Activated naive CD8-positive, alpha-beta T cell (primary cell): ENCODE results near the gene TET2.

Experiments used
- H3K27ac Mint-ChIP-seq: one replicate; pipeline ENCODE4 v1.8.0; 2021; ENCODE audit warnings: mixed read lengths
- H3K27me3 Mint-ChIP-seq: one replicate; pipeline ENCODE4 v1.8.0; 2021; ENCODE audit warnings: mixed read lengths
- H3K36me3 Mint-ChIP-seq: one replicate; pipeline ENCODE4 v1.8.0; 2021; ENCODE audit warnings: mixed read lengths
- H3K4me1 Mint-ChIP-seq: one replicate; pipeline ENCODE4 v1.8.0; 2021; ENCODE audit warnings: low read depth, mixed read lengths
- H3K4me3 Mint-ChIP-seq: one replicate; pipeline ENCODE4 v1.8.0; 2021; ENCODE audit warnings: mild to moderate bottlenecking, mixed read lengths
- H3K9me3 Mint-ChIP-seq: one replicate; pipeline ENCODE4 v1.8.0; 2021; ENCODE audit warnings: low read depth, mixed read lengths

Gene TET2

DNA sequence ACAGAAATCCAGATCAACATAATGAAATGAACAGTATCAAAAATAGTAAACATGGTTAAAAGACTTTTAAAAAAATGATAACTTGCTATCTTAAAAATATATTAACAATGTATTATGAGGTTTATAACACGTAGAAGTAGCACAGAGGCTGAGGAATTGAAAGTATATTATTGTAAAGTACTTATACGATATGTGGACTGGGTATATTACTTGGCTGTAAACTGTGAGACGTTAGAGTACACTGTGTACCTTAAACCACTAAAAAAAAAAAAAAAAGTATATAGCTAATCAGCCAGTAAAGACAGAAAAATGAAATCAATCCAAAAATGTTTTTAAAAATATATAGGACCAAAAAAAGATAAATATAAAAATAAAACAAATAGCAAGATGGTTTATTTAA is 120.6 kb downstream of the TET2 start:
- H3K36me3 Mint-ChIP-seq, result peaks cover 40% of the 10 kb centered on the region
- H3K27ac Mint-ChIP-seq, result no peak overlapping the region
- no peaks in the 10 kb centered on the region for H3K9me3 Mint-ChIP-seq
- H3K4me3 Mint-ChIP-seq, result no peak overlapping the region
- peaks cover 10% of the 10 kb centered on the region for H3K4me1 Mint-ChIP-seq
- no peaks in the 10 kb centered on the region for H3K27me3 Mint-ChIP-seq

- Mint-ChIP-seq H3K4me1 (peaks cover 17% of the 10 kb centered on the region), H3K9me3 (no peaks in the 10 kb centered on the region), H3K36me3 (peaks cover 48% of the 10 kb centered on the region), H3K4me3 (no peak overlapping the region), H3K27ac (peak overlapping the region; percentile 71), H3K27me3 (no peaks in the 10 kb centered on the region)
These were observed 125.3 kb downstream of the TET2 start for GRCh38 chr4:105272002-105272401.

GRCh38 chr4:105273230-105273629 is 126.6 kb downstream of the TET2 start:
- H3K4me3 Mint-ChIP-seq, result no peak overlapping the region
- H3K27ac Mint-ChIP-seq, result peak overlapping the region; percentile 36
- H3K36me3 Mint-ChIP-seq, result peaks cover 47% of the 10 kb centered on the region
- no peaks in the 10 kb centered on the region for H3K27me3 Mint-ChIP-seq
- H3K9me3 Mint-ChIP-seq, result no peaks in the 10 kb centered on the region
- peaks cover 18% of the 10 kb centered on the region for H3K4me1 Mint-ChIP-seq

- H3K27me3 Mint-ChIP-seq, result no peaks in the 10 kb centered on the region
- H3K27ac Mint-ChIP-seq, result peak overlapping the region; percentile 42
- peaks cover 46% of the 10 kb centered on the region for H3K36me3 Mint-ChIP-seq
- H3K4me1 Mint-ChIP-seq, result peaks cover 22% of the 10 kb centered on the region
- H3K4me3 Mint-ChIP-seq, result no peak overlapping the region
- no peaks in the 10 kb centered on the region for H3K9me3 Mint-ChIP-seq
These were observed 127.4 kb downstream of the TET2 start for GRCh38 chr4:105274090-105274489.

DNA sequence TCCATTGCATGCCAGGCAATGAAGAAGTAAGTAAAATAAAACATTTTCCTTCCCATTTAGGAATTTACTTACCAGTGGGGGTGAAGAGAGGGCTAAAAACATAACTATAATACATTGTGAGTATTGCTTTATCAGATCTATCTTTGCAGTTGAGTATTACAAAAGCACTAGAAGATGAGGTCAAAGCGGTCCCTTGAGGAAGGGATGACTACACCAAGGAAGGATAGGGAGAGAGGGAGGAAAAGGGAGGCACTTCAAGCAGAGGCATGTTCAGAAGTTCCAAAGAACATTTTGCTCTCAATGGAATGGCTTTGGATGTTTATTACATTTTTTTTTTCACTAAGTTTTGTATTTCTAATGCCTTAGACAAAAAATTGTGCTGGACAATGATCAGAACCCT is 127.8 kb downstream of the TET2 start:
- peaks cover 44% of the 10 kb centered on the region for H3K36me3 Mint-ChIP-seq
- no peaks in the 10 kb centered on the region for H3K27me3 Mint-ChIP-seq
- H3K27ac Mint-ChIP-seq, result no peak overlapping the region
- no peak overlapping the region for H3K4me3 Mint-ChIP-seq
- H3K9me3 Mint-ChIP-seq, result no peaks in the 10 kb centered on the region
- H3K4me1 Mint-ChIP-seq, result peaks cover 23% of the 10 kb centered on the region

GRCh38 chr4:105276361-105277104 is 129.9 kb downstream of the TET2 start:
- Mint-ChIP-seq H3K36me3 (peaks cover 29% of the 10 kb centered on the region), H3K9me3 (no peaks in the 10 kb centered on the region), H3K4me1 (peaks cover 17% of the 10 kb centered on the region), H3K4me3 (no peak overlapping the region), H3K27me3 (no peaks in the 10 kb centered on the region), H3K27ac (no peak overlapping the region)

DNA sequence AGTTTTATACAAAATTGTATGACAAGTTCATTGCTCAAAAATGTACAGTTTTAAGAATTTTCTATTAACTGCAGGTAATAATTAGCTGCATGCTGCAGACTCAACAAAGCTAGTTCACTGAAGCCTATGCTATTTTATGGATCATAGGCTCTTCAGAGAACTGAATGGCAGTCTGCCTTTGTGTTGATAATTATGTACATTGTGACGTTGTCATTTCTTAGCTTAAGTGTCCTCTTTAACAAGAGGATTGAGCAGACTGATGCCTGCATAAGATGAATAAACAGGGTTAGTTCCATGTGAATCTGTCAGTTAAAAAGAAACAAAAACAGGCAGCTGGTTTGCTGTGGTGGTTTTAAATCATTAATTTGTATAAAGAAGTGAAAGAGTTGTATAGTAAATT is 131.0 kb downstream of the TET2 start:
- Mint-ChIP-seq H3K36me3 (peaks cover 24% of the 10 kb centered on the region), H3K27me3 (no peaks in the 10 kb centered on the region), H3K9me3 (no peaks in the 10 kb centered on the region), H3K4me3 (no peak overlapping the region), H3K4me1 (peaks cover 11% of the 10 kb centered on the region), H3K27ac (no peak overlapping the region)

- Mint-ChIP-seq H3K4me1 (peaks cover 10% of the 10 kb centered on the region), H3K9me3 (no peaks in the 10 kb centered on the region), H3K4me3 (no peak overlapping the region), H3K27ac (peak overlapping the region; percentile 13), H3K27me3 (no peaks in the 10 kb centered on the region), H3K36me3 (peaks cover 22% of the 10 kb centered on the region)
These were observed 132.6 kb downstream of the TET2 start for GRCh38 chr4:105279314-105279713.

DNA sequence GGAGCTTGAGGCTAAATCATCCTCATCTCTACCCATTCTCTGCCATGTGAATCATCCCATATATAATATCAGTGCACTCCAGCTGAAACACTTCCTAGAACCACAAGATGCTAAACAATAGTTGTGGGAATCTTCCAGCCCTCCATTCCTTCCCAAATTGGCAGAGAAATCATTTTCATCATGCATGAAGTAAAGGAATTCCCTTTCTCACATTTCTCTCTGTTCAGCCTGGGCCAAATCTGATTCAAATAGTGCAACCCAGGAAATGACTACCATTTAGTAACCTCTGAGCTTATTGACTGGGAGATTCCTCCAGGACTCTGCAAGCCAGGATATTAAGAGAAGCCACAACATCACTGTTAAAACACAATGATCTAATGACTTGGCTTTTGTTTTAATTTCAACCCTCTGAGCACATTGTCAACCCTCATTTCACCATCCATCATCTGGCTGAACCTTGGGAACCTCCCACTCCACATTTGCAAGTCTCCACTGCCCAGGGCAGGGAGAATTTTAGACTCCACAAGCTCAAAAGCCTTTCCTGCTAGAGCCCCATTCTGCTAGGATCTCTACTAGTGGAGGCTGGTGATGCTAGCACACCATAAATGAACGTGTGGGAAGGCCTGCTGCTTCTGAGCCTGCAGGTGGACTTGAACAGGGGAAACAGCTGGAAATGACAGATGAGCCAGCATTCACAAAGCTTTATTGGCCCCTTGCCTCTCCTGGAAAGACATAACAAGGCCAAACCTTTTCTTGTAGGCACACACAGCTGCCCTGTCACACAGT is 133.9 kb downstream of the TET2 start:
- Mint-ChIP-seq H3K4me3 (no peak overlapping the region), H3K4me1 (peaks cover 10% of the 10 kb centered on the region), H3K27me3 (no peaks in the 10 kb centered on the region), H3K36me3 (peaks cover 11% of the 10 kb centered on the region), H3K27ac (peak overlapping the region; percentile 58), H3K9me3 (no peaks in the 10 kb centered on the region)

GRCh38 chr4:105281124-105281415 is 134.4 kb downstream of the TET2 start:
- no peaks in the 10 kb centered on the region for H3K9me3 Mint-ChIP-seq
- H3K4me3 Mint-ChIP-seq, result no peak overlapping the region
- H3K36me3 Mint-ChIP-seq, result peaks cover 7% of the 10 kb centered on the region
- no peak overlapping the region for H3K27ac Mint-ChIP-seq
- no peaks in the 10 kb centered on the region for H3K27me3 Mint-ChIP-seq
- H3K4me1 Mint-ChIP-seq, result peaks cover 10% of the 10 kb centered on the region

DNA sequence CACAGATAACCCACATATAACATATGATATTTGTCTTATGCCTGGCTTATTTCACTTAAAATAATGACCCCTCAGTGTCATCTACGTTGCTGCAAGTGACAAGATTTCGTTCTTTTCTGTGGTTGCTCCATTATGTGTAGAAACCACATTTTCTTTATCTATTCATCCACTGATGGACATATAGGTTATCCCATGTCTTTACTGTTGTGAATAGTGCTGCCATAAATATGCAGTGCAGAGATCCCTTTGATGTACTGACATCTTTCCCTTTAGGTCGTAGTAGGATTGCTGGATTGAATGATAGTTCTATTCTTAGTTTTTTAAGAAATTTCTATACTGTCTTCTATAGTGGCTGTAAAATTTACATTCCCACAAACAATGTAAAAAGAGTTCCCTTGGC is 135.8 kb downstream of the TET2 start:
- no peak overlapping the region for H3K27ac Mint-ChIP-seq
- H3K4me3 Mint-ChIP-seq, result no peak overlapping the region
- no peaks in the 10 kb centered on the region for H3K9me3 Mint-ChIP-seq
- H3K36me3 Mint-ChIP-seq, result peaks cover 7% of the 10 kb centered on the region
- H3K27me3 Mint-ChIP-seq, result no peaks in the 10 kb centered on the region
- H3K4me1 Mint-ChIP-seq, result peaks cover 10% of the 10 kb centered on the region

DNA sequence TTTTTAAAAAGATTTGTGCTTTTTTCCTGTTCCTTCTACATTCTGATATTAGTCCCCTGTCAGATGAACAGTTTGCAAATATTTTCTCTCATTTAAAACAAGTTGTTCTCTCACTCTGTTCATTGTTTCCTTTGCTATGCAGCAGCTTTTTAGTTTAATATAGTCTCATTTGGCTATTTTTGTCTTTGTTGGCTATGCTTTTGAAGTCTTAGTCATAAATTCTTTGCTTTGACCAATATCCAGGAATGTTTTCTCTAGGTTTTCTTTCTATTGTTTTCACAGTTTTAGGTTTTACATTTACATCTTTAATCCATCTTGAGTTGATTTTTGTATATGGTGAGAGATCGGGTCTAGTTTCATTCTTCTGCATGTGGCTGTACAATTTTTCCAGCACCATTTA is 136.8 kb downstream of the TET2 start:
- H3K9me3 Mint-ChIP-seq, result no peaks in the 10 kb centered on the region
- H3K27ac Mint-ChIP-seq, result no peak overlapping the region

DNA sequence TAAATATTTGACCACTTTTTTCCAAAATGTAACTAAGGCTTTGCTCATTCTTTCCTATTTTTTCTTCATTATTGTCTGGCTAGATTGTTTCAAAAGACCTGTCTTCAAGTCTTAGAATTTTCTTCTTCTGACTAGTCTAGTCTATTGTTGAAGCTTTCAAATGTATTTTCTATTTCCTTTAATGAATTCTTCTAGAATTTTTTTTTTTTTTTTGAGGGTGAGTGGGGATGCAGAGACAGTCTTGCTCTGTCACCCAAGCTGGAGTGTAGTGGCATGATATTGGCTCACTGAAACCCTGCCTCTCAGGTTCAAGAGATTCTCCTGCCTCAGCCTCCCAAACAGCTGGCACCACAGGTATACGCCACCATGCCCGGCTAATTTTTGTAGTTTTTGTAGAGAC is 141.4 kb downstream of the TET2 start:
- Mint-ChIP-seq H3K36me3 (peaks cover 14% of the 10 kb centered on the region), H3K27me3 (no peaks in the 10 kb centered on the region), H3K4me3 (no peak overlapping the region), H3K4me1 (peaks cover 3% of the 10 kb centered on the region), H3K27ac (no peak overlapping the region), H3K9me3 (no peaks in the 10 kb centered on the region)

More for the DNA sequence above, 136.8 kb downstream of the TET2 start:
- H3K4me3 Mint-ChIP-seq, result no peak overlapping the region
- no peaks in the 10 kb centered on the region for H3K27me3 Mint-ChIP-seq
- H3K36me3 Mint-ChIP-seq, result peaks cover 7% of the 10 kb centered on the region
- H3K4me1 Mint-ChIP-seq, result peaks cover 9% of the 10 kb centered on the region

GRCh38 chr4:105291925-105292324 is 145.2 kb downstream of the TET2 start:
- Mint-ChIP-seq H3K36me3 (peaks cover 11% of the 10 kb centered on the region), H3K9me3 (no peaks in the 10 kb centered on the region), H3K4me1 (no peaks in the 10 kb centered on the region), H3K27ac (no peak overlapping the region), H3K4me3 (no peak overlapping the region), H3K27me3 (no peaks in the 10 kb centered on the region)

DNA sequence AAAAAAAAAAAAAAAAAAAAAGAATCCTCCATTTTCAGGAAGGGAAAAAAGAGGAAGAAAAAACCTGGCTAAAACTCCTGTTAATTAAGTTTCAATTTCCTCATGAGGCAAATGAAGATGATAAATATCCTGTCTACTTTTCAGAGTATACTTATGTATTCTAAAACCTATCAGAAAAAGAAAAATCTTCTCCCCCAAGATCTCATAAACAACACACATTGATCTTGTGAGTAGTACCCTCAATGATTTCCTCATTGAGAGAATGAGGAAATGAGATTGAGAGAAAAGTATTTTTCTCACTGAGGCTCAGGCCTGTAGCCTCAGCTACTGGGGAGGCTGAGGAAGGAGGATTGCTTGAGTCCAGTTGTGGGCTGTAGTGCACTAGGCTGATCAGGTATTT is 146.7 kb downstream of the TET2 start:
- Mint-ChIP-seq H3K27ac (no peak overlapping the region), H3K36me3 (peaks cover 12% of the 10 kb centered on the region), H3K4me1 (no peaks in the 10 kb centered on the region), H3K27me3 (no peaks in the 10 kb centered on the region), H3K4me3 (no peak overlapping the region), H3K9me3 (peaks cover 3% of the 10 kb centered on the region)

- H3K4me3 Mint-ChIP-seq, result no peak overlapping the region
These were observed 150.0 kb downstream of the TET2 start for GRCh38 chr4:105296672-105297071.

More at GRCh38 chr4:105296672-105297071, 150.0 kb downstream of the TET2 start:
- H3K27me3 Mint-ChIP-seq, result no peaks in the 10 kb centered on the region
- peaks cover 13% of the 10 kb centered on the region for H3K9me3 Mint-ChIP-seq
- H3K36me3 Mint-ChIP-seq, result peaks cover 5% of the 10 kb centered on the region
- no peak overlapping the region for H3K27ac Mint-ChIP-seq
- no peaks in the 10 kb centered on the region for H3K4me1 Mint-ChIP-seq
